ENCODE data around the gene FAM83G.
"Not testable (repeated sequence)": the region's sequence is repeated elsewhere in the genome, so short reads cannot be mapped to it uniquely, and the experiment has no call there.

The FAM83G gene, protein sequence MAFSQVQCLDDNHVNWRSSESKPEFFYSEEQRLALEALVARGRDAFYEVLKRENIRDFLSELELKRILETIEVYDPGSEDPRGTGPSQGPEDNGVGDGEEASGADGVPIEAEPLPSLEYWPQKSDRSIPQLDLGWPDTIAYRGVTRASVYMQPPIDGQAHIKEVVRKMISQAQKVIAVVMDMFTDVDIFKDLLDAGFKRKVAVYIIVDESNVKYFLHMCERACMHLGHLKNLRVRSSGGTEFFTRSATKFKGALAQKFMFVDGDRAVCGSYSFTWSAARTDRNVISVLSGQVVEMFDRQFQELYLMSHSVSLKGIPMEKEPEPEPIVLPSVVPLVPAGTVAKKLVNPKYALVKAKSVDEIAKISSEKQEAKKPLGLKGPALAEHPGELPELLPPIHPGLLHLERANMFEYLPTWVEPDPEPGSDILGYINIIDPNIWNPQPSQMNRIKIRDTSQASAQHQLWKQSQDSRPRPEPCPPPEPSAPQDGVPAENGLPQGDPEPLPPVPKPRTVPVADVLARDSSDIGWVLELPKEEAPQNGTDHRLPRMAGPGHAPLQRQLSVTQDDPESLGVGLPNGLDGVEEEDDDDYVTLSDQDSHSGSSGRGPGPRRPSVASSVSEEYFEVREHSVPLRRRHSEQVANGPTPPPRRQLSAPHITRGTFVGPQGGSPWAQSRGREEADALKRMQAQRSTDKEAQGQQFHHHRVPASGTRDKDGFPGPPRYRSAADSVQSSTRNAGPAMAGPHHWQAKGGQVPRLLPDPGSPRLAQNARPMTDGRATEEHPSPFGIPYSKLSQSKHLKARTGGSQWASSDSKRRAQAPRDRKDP

DNA sequence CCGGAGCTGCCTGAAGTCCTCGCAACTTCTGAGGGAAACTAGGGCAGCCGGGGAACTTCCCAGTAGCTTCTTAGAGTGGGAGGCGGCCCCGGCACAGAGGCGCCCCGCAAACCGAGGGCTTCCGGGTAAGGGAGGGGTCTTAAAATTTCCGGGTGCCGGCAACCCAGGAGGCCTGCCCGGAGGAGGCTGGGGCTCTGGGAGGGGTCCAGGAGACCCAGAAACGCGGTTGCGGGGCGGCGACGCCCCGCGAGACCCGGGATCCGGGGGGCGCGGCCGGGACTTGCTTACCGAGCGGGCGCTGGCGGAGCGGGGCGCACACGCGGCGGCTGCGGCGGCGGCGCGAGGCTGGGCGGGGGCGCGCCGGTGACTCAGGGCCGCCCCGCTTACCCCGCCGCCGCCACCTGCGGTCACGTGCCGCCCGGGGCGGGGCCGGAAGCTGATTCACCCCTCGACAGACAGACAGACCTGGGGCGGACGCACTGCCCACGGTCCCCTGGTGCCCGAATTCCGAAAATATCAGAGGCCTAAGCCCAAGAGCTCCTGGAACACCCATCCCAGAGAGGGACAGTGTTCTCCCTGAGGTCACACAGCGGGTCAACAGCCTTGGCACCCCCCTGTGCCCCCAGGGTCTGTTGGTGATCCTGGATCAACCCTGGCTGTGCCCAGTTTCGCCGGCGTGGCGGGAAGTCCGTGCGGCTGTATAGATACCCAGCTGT is at the start of gene FAM83G:
Gene FAM83G, minus strand, starts transcription at position 344 of the 716 bp plus-strand sequence. CDS start 723 bp downstream, outside the sequence.
- H3K4me3 ChIP-seq (ENCODE audit: low read depth in 1 of 2, low read length in 2 of 2), result peak within 1 kb of the TSS; percentile 50 to 67
- H3K9me3 ChIP-seq (ENCODE audit: control insufficient read depth in 1 of 2, low read length in 2 of 2), result peaks cover 0 to 2% of the 10 kb centered on the region in 2 donors
- peak within 1 kb of the TSS; percentile 69 for H3K27ac ChIP-seq (ENCODE audit: low read length)
- no peaks in the 10 kb centered on the region for H3K27me3 ChIP-seq (ENCODE audit: low read depth, low read length)
- H3K36me3 ChIP-seq (ENCODE audit: control insufficient read depth in 1 of 2, insufficient read depth in 2 of 2, low read length in 2 of 2), result no peaks in the 10 kb centered on the region
- H3K4me1 ChIP-seq (ENCODE audit: control insufficient read depth in 1 of 2, insufficient read depth in 2 of 2, low read length in 2 of 2), result no peaks in the 10 kb centered on the region

DNA sequence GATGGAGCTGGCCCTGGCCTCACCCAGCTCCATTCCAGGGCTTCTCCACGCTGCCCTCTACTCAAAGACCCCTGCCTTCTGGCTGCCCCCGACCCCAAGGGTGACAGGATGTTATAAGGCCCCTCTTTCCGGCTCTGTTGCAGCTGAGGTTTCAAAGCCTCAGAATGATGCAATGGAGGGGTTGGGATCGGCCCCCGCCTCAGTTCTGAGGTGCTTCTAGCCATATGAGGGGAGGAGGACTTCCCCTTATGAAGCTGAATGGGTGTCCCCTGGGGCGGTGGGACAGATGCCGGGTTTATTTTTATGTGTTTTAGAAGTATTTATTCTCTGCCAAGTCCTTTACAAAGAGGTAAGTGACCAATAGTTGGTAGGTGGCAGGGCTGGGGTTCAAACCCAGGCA is 44.3 kb upstream of the FAM83G start:
- H3K27me3 ChIP-seq (ENCODE audit: low read depth, low read length); H3K36me3 ChIP-seq (ENCODE audit: control insufficient read depth in 1 of 2, insufficient read depth in 2 of 2, low read length in 2 of 2); H3K27ac ChIP-seq (ENCODE audit: low read length); H3K4me3 ChIP-seq (ENCODE audit: low read depth in 1 of 2, low read length in 2 of 2); H3K9me3 ChIP-seq (ENCODE audit: control insufficient read depth in 1 of 2, low read length in 2 of 2); H3K4me1 ChIP-seq (ENCODE audit: control insufficient read depth in 1 of 2, insufficient read depth in 2 of 2, low read length in 2 of 2): not testable (repeated sequence)

DNA sequence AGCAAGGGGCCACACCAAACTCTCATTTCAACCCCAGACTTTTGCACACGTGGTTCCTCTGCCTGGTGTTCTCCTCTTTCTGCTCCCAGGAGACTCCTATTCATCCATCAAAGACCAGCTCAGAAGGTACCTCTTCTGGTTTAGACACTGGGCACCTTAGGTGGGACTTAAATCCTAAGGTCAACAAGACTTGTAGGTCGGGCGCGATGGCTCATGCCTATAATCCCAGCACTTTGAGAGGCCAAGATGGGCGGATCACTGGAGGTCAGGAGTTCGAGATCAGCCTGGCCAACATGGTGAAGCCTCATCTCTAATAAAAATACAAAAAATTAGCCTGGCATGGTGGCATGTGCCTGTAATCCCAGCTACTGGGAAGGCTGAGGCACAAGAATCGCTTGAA is 42.9 kb upstream of the FAM83G start:
- not testable (repeated sequence) for H3K27me3 ChIP-seq (ENCODE audit: low read depth, low read length); H3K4me3 ChIP-seq (ENCODE audit: low read depth in 1 of 2, low read length in 2 of 2); H3K36me3 ChIP-seq (ENCODE audit: control insufficient read depth in 1 of 2, insufficient read depth in 2 of 2, low read length in 2 of 2); H3K4me1 ChIP-seq (ENCODE audit: control insufficient read depth in 1 of 2, insufficient read depth in 2 of 2, low read length in 2 of 2); H3K27ac ChIP-seq (ENCODE audit: low read length); H3K9me3 ChIP-seq (ENCODE audit: control insufficient read depth in 1 of 2, low read length in 2 of 2)

DNA sequence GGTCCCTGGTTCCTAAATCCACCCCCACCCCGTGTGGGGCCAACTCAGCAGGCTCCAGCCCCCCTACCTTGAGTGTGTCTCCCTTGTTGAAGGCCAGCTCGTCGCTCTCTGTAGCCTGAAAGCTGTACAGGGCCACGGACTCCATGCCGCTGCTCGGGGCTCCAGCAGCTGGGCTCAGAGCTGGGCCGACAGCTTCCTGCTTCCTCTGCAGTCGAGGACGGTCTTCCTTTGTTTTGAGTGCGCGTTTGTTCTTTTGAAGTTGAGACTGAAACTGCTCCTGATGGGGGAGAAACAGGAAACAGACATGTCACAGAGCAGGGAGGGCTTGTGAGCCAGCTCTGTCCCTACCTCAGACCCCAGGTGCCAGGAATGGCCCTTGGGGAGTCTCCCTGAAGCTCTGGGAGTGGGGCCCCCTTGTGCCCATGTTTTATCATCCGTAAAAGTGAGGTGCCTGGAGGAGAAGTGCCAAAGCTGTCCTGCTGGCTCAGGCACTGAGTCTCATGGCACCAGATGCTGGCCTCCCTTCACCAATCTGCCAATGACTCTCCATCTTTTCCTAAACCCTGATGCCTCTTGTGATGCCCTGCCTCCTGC is 42.3 kb upstream of the FAM83G start, which contains the start of gene GRAP:
Gene GRAP, minus strand, starts transcription at position 176 of the 594 bp plus-strand sequence. Its CDS starts 31 bp downstream, at position 145.
- H3K27me3 ChIP-seq (ENCODE audit: low read depth, low read length); H3K27ac ChIP-seq (ENCODE audit: low read length); H3K4me1 ChIP-seq (ENCODE audit: control insufficient read depth in 1 of 2, insufficient read depth in 2 of 2, low read length in 2 of 2); H3K36me3 ChIP-seq (ENCODE audit: control insufficient read depth in 1 of 2, insufficient read depth in 2 of 2, low read length in 2 of 2); H3K4me3 ChIP-seq (ENCODE audit: low read depth in 1 of 2, low read length in 2 of 2); H3K9me3 ChIP-seq (ENCODE audit: control insufficient read depth in 1 of 2, low read length in 2 of 2): not testable (repeated sequence)

DNA sequence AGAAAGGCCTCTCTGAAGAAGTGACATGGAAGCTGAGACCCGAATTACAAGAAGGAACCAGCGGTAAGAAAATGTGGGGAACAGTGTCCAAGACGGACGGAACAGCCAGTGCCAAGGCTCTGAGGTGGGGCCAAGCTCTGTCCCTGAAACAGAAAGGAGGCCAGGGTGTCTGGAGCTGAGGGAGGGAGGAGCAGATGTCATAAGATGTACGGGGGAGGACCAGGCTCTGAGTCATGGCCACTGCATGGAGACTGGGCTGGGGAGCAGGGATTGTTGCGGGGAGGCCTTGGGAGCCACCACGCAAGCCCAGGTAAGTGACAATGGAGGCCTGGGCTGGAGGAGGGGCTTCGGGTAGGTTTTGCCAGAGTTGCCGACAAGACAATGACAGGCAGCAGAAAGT is 40.1 kb upstream of the FAM83G start:
- H3K4me1 ChIP-seq (ENCODE audit: control insufficient read depth in 1 of 2, insufficient read depth in 2 of 2, low read length in 2 of 2); H3K27ac ChIP-seq (ENCODE audit: low read length); H3K36me3 ChIP-seq (ENCODE audit: control insufficient read depth in 1 of 2, insufficient read depth in 2 of 2, low read length in 2 of 2); H3K4me3 ChIP-seq (ENCODE audit: low read depth in 1 of 2, low read length in 2 of 2); H3K27me3 ChIP-seq (ENCODE audit: low read depth, low read length); H3K9me3 ChIP-seq (ENCODE audit: control insufficient read depth in 1 of 2, low read length in 2 of 2): not testable (repeated sequence)

DNA sequence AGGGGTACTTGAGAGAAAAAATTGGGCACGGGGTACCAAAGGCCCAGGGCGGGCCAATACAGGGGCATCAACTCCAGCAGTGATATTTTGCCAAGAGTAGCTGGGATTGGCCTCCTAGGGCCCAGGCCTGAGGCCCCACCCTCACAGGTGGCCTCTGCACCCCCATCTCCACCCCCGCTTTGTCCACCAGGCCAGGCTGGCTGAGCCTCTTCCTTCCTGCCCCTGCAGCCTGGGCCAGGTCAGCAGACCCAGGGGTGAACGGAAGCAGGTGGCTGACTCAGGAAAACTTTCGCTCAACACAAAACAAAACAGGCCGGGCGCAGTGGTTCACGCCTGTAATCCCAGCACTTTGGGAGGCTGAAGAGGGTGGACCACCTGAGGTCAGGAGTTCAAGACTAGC is 38.5 kb upstream of the FAM83G start:
- H3K27me3 ChIP-seq (ENCODE audit: low read depth, low read length); H3K36me3 ChIP-seq (ENCODE audit: control insufficient read depth in 1 of 2, insufficient read depth in 2 of 2, low read length in 2 of 2); H3K27ac ChIP-seq (ENCODE audit: low read length); H3K9me3 ChIP-seq (ENCODE audit: control insufficient read depth in 1 of 2, low read length in 2 of 2); H3K4me1 ChIP-seq (ENCODE audit: control insufficient read depth in 1 of 2, insufficient read depth in 2 of 2, low read length in 2 of 2); H3K4me3 ChIP-seq (ENCODE audit: low read depth in 1 of 2, low read length in 2 of 2): not testable (repeated sequence)

DNA sequence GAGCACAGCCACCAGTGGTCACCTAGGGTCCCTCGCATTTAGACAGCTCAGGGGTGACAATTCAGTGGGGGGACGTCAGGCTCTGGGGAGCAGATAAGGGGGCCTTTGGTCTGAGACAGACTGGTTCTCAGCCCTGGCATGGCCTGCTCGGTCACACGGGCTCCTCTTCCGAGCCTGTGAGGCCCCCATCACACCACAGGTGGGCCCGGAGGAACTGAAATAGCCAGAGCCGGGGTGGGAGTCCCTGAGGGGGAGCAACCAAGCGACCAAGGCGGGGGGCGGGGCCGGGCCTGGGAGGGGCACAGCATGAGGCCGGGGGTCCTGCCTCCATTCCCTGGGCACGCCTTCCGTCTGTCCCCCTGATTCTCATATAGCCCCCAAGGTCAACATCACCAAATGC is 37.8 kb upstream of the FAM83G start:
- not testable (repeated sequence) for H3K36me3 ChIP-seq (ENCODE audit: control insufficient read depth in 1 of 2, insufficient read depth in 2 of 2, low read length in 2 of 2); H3K9me3 ChIP-seq (ENCODE audit: control insufficient read depth in 1 of 2, low read length in 2 of 2); H3K27me3 ChIP-seq (ENCODE audit: low read depth, low read length); H3K4me3 ChIP-seq (ENCODE audit: low read depth in 1 of 2, low read length in 2 of 2); H3K27ac ChIP-seq (ENCODE audit: low read length); H3K4me1 ChIP-seq (ENCODE audit: control insufficient read depth in 1 of 2, insufficient read depth in 2 of 2, low read length in 2 of 2)

DNA sequence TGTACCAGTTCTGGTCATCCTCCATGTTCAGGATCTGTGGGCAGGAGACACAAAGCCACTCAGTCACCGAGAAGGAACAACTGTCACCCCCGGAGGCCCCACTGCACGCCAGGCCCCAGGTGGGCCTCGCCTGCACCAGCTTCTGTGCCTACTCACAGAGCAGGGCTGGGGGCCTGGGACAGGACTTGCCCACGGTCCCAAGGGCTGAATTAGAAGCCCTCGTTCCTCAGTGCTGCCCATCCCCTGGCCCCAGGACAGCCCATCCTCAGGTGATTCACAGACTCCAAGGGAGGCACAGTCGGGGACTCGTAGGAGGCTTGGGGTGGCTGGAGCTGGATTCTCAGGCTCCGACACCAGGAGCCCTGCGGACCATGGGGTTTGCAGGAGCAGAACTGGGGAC is 37.3 kb upstream of the FAM83G start:
- not testable (repeated sequence) for H3K36me3 ChIP-seq (ENCODE audit: control insufficient read depth in 1 of 2, insufficient read depth in 2 of 2, low read length in 2 of 2); H3K4me3 ChIP-seq (ENCODE audit: low read depth in 1 of 2, low read length in 2 of 2); H3K27me3 ChIP-seq (ENCODE audit: low read depth, low read length); H3K4me1 ChIP-seq (ENCODE audit: control insufficient read depth in 1 of 2, insufficient read depth in 2 of 2, low read length in 2 of 2); H3K9me3 ChIP-seq (ENCODE audit: control insufficient read depth in 1 of 2, low read length in 2 of 2); H3K27ac ChIP-seq (ENCODE audit: low read length)

DNA sequence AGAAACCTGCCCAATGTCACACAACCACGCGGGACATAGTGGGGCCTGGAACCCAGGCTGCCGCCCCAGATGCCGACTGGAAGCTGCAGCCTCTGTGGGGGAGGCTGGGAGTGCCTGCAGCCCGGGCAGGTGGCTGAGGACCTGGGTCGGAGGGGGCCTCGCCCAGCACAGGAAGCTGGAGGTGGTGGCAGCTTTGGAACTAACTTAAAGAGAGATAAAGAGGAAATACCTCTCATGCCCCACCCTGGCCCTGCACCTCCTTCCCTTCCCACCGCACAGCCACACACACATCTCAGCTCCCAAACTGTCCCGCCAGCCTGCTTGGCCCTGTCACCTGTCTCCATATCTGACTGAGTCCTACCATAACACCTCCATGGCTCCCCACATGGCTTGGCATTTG is 35.8 kb upstream of the FAM83G start:
- H3K27me3 ChIP-seq (ENCODE audit: low read depth, low read length); H3K9me3 ChIP-seq (ENCODE audit: control insufficient read depth in 1 of 2, low read length in 2 of 2); H3K27ac ChIP-seq (ENCODE audit: low read length); H3K4me1 ChIP-seq (ENCODE audit: control insufficient read depth in 1 of 2, insufficient read depth in 2 of 2, low read length in 2 of 2); H3K4me3 ChIP-seq (ENCODE audit: low read depth in 1 of 2, low read length in 2 of 2); H3K36me3 ChIP-seq (ENCODE audit: control insufficient read depth in 1 of 2, insufficient read depth in 2 of 2, low read length in 2 of 2): not testable (repeated sequence)

DNA sequence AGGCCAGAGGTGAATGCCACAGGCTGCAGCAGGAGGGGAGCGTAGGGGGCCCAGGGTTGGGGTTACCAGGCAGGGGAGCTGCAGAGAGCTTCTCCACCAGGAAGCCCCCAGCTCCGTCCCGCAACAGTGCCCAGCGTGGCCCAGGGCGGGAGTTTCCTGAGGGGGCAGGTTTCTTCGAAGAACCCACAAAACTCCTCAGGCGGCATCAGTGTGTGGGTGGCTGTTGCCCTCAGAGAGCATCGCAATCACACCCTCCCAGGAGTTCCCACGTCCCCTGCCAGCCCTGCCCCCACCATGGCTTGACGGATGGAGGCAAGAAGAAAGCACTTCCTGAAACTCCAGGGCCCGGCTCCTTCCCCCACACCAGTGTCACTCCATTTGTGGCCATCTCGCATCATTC is 34.2 kb upstream of the FAM83G start:
- H3K4me1 ChIP-seq (ENCODE audit: control insufficient read depth in 1 of 2, insufficient read depth in 2 of 2, low read length in 2 of 2); H3K27me3 ChIP-seq (ENCODE audit: low read depth, low read length); H3K27ac ChIP-seq (ENCODE audit: low read length); H3K36me3 ChIP-seq (ENCODE audit: control insufficient read depth in 1 of 2, insufficient read depth in 2 of 2, low read length in 2 of 2); H3K4me3 ChIP-seq (ENCODE audit: low read depth in 1 of 2, low read length in 2 of 2); H3K9me3 ChIP-seq (ENCODE audit: control insufficient read depth in 1 of 2, low read length in 2 of 2): not testable (repeated sequence)

DNA sequence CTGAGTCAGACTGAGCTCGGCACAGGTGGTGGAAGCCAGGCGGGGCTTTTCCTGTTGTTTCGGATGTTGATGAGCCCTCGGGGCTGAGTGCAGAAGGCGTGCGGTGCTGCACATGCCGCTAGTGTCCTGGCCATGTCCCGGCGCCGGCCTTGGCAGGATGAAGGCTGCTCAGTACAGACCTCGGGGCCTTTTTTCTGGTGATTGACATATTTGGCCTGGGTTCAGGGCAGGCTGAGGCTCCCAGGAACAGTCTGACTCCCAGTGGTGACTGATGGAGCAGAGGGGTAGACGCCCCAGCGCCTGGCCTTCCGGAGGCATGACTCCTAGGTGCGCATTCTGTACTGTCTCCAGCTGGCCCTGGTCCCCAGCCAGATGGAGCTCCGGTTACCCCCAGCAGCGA is 33.4 kb upstream of the FAM83G start:
- not testable (repeated sequence) for H3K27ac ChIP-seq (ENCODE audit: low read length); H3K9me3 ChIP-seq (ENCODE audit: control insufficient read depth in 1 of 2, low read length in 2 of 2); H3K36me3 ChIP-seq (ENCODE audit: control insufficient read depth in 1 of 2, insufficient read depth in 2 of 2, low read length in 2 of 2); H3K4me3 ChIP-seq (ENCODE audit: low read depth in 1 of 2, low read length in 2 of 2); H3K4me1 ChIP-seq (ENCODE audit: control insufficient read depth in 1 of 2, insufficient read depth in 2 of 2, low read length in 2 of 2); H3K27me3 ChIP-seq (ENCODE audit: low read depth, low read length)
